ENCODE measurements around the gene HOXC12.

HOXC12 gene

GRCh38 chr12:53983950-53984572 is 29.4 kb downstream of the HOXC12 start:
- TF ChIP-seq GATA1 (IDR thresholded peaks at IDR 0.05; ENCODE audit: low read depth, low read length) (no peak), POLR2A (IDR thresholded peaks at IDR 0.05; ENCODE audit: low read length) (no peak)
- no peak for DNase-seq

GRCh38 chr12:53984901-53985691 is 30.4 kb downstream of the HOXC12 start, which contains the start of gene HOXC10:
TSS of gene HOXC10 (plus strand) at chr12:53985146. CDS start at chr12:53985260, 114 bp downstream.
- DNase-seq: peak; percentile 85 to 92
- TF ChIP-seq POLR2A (IDR thresholded peaks at IDR 0.05; ENCODE audit: low read length): no peak
- TF ChIP-seq GATA1 (IDR thresholded peaks at IDR 0.05; ENCODE audit: low read depth, low read length): no peak

- no peak for DNase-seq
- TF ChIP-seq POLR2A (IDR thresholded peaks at IDR 0.05; ENCODE audit: low read length): no peak
Measured at GRCh38 chr12:53985692-53985993, 30.9 kb downstream of the HOXC12 start.

- no peak for DNase-seq
- TF ChIP-seq GATA1 (IDR thresholded peaks at IDR 0.05; ENCODE audit: low read depth, low read length): no peak
- TF ChIP-seq POLR2A (IDR thresholded peaks at IDR 0.05; ENCODE audit: low read length): no peak
Measured at GRCh38 chr12:53985994-53986685, 31.4 kb downstream of the HOXC12 start.

- no peak for DNase-seq
- TF ChIP-seq GATA1 (IDR thresholded peaks at IDR 0.05; ENCODE audit: low read depth, low read length) (no peak), POLR2A (IDR thresholded peaks at IDR 0.05; ENCODE audit: low read length) (no peak)
Measured at GRCh38 chr12:53986686-53987483, 32.2 kb downstream of the HOXC12 start.

- TF ChIP-seq POLR2A (IDR thresholded peaks at IDR 0.05; ENCODE audit: low read length) (no peak), GATA1 (IDR thresholded peaks at IDR 0.05; ENCODE audit: low read depth, low read length) (no peak)
- no peak for DNase-seq
Measured at GRCh38 chr12:53987787-53988230, 33.1 kb downstream of the HOXC12 start.

GRCh38 chr12:53988541-53989226 is 34.0 kb downstream of the HOXC12 start:
- TF ChIP-seq POLR2A (IDR thresholded peaks at IDR 0.05; ENCODE audit: low read length) (no peak), GATA1 (IDR thresholded peaks at IDR 0.05; ENCODE audit: low read depth, low read length) (no peak)
- DNase-seq: no peak

- peak; percentile 29 to 41 for DNase-seq
Measured at GRCh38 chr12:53989227-53990113, 34.8 kb downstream of the HOXC12 start.

GRCh38 chr12:53990311-53991076 is 35.8 kb downstream of the HOXC12 start:
- DNase-seq: no peak
- TF ChIP-seq POLR2A (IDR thresholded peaks at IDR 0.05; ENCODE audit: low read length): no peak
- no peak for TF ChIP-seq GATA1 (IDR thresholded peaks at IDR 0.05; ENCODE audit: low read depth, low read length)

More at GRCh38 chr12:53989227-53990113, 34.8 kb downstream of the HOXC12 start:
- TF ChIP-seq GATA1 (IDR thresholded peaks at IDR 0.05; ENCODE audit: low read depth, low read length) (no peak), POLR2A (IDR thresholded peaks at IDR 0.05; ENCODE audit: low read length) (no peak)

GRCh38 chr12:53991077-53991460 is 36.4 kb downstream of the HOXC12 start:
- TF ChIP-seq POLR2A (IDR thresholded peaks at IDR 0.05; ENCODE audit: low read length) (no peak), GATA1 (IDR thresholded peaks at IDR 0.05; ENCODE audit: low read depth, low read length) (no peak)
- no peak for DNase-seq

GRCh38 chr12:53992377-53992889 is 37.7 kb downstream of the HOXC12 start:
- no peak for DNase-seq
- no peak for TF ChIP-seq POLR2A (IDR thresholded peaks at IDR 0.05; ENCODE audit: low read length)
- TF ChIP-seq GATA1 (IDR thresholded peaks at IDR 0.05; ENCODE audit: low read depth, low read length): no peak
